T-cell (primary cell): Measurements from ENCODE around the gene MYT1. TPM values are rescaled to one million over a fixed set of nuclear protein-coding genes. Genes with fewer than 3 reads are reported as not detected.

Experiments used
- ATAC-seq, 4 experiments: fragments of 200-7000 bp in 3 of 4; fragments of 150-1000 bp in 1 of 4; cut with Tn5 transposase; replicated peaks in 1 of 4; 1 replicate in 3 of 4; 2 replicates in 1 of 4; pipeline ENCODE4 v1.10.0; 2021; ENCODE audit warnings: moderate library complexity in 3 of 4, mild to moderate bottlenecking in 2 of 4, moderate number of reproducible peaks in 1 of 4
- CTCF ChIA-PET, 2 donors: fragments of 300-600 bp; sonication (Branson Sonifier 250); formaldehyde crosslinking; loops; one replicate each; lab custom pipeline; 2022; ENCODE audit warnings: antibody characterized with exemption in 2 of 2; lab: Charles Lee
- POLR2A ChIA-PET, 2 donors: fragments of 300-600 bp; sonication (Branson Sonifier 250); formaldehyde crosslinking; loops; one replicate each; lab custom pipeline; 2022; ENCODE audit warnings: antibody characterized with exemption in 2 of 2; lab: Charles Lee
- DNase-seq, 35 experiments: peaks; one replicate each; pipeline versions ENCODE4 v3.0.0 to v3.0.0-alpha.2; 2013 to 2023
- H3K27ac ChIP-seq: one replicate; pipeline ENCODE4 v1.5.1; 2013; ENCODE audit warnings: low read length
- H3K27me3 ChIP-seq, 2 experiments: replicated peaks in 1 of 2; 1 replicate in 1 of 2; 2 replicates in 1 of 2; pipeline versions ENCODE4 v1.6.1 to v1.7.0; 2013; ENCODE audit warnings: low read length in 1 of 2, mixed read lengths in 1 of 2; ENCODE audit not compliant: control insufficient read depth in 2 of 2, insufficient read depth in 2 of 2; ENCODE audit errors: extremely low read depth in 1 of 2
- H3K36me3 ChIP-seq, 2 donors: 1 replicate in 1 of 2; 2 replicates in 1 of 2; pipeline versions ENCODE4 v1.6.1 to v1.7.0; 2013; ENCODE audit warnings: low read length in 1 of 2; ENCODE audit not compliant: control insufficient read depth in 2 of 2, insufficient read depth in 1 of 2; ENCODE audit errors: extremely low read depth in 1 of 2
- H3K4me1 ChIP-seq, 2 experiments: 1 replicate in 1 of 2; 2 replicates in 1 of 2; pipeline versions ENCODE4 v1.6.1 to v1.7.0; 2013; ENCODE audit warnings: low read length in 2 of 2, mixed read lengths in 1 of 2; ENCODE audit not compliant: insufficient read depth in 2 of 2, control insufficient read depth in 1 of 2; ENCODE audit errors: extremely low read depth in 1 of 2
- H3K4me3 ChIP-seq, 2 donors: 1 replicate in 1 of 2; 2 replicates in 1 of 2; pipeline versions ENCODE4 v1.5.1 to v1.7.0; 2013; ENCODE audit warnings: mild to moderate bottlenecking in 2 of 2, low read length in 1 of 2, moderate library complexity in 1 of 2; ENCODE audit not compliant: control insufficient read depth in 1 of 2; ENCODE audit errors: extremely low read depth in 1 of 2
- H3K9me3 ChIP-seq: 2 replicates; pipeline ENCODE4 v1.7.0; 2013
- H3K27ac Mint-ChIP-seq, 2 donors: one replicate each; pipeline ENCODE4 v1.8.0; 2020 to 2021; ENCODE audit warnings: mild to moderate bottlenecking in 2 of 2, mixed read lengths in 2 of 2
- H3K27me3 Mint-ChIP-seq, 2 donors: one replicate each; pipeline ENCODE4 v1.8.0; 2021 to 2022; ENCODE audit warnings: mixed read lengths in 2 of 2
- H3K36me3 Mint-ChIP-seq: one replicate; pipeline ENCODE4 v1.8.0; 2021; ENCODE audit warnings: mixed read lengths
- H3K4me1 Mint-ChIP-seq, 3 donors: one replicate each; pipeline ENCODE4 v1.8.0; 2020 to 2022; ENCODE audit warnings: mixed read lengths in 3 of 3, mild to moderate bottlenecking in 1 of 3
- H3K4me3 Mint-ChIP-seq, 3 donors: one replicate each; pipeline ENCODE4 v1.8.0; 2020 to 2022; ENCODE audit warnings: mild to moderate bottlenecking in 3 of 3, mixed read lengths in 3 of 3, moderate library complexity in 3 of 3
- H3K9me3 Mint-ChIP-seq, 3 donors: one replicate each; pipeline ENCODE4 v1.8.0; 2020 to 2022; ENCODE audit warnings: mixed read lengths in 3 of 3
- WGBS: methylation state at CpG from one replicate; pipeline ENCODE4 v1.1.5; 2013; ENCODE audit warnings: missing lambda C conversion rate; ENCODE audit not compliant: insufficient coverage; 5-methylcytosine and 5-hydroxymethylcytosine counted together
- total RNA-seq, 35 experiments: library from RNA in 6 of 35; stranded (reverse) in 6 of 35; fragments of 120-200 nt in 1 of 35; gene quantifications; one replicate each; pipeline versions ENCODE4 v1.2.1 to v1.2.4 and lab custom pipeline; 2013 to 2026

Gene MYT1
- total RNA-seq, 5 donors from 2014 or later (not counting 1 experiment from before 2014, with no cell fraction given), result 0.06 TPM; not detected in 4

DNA sequence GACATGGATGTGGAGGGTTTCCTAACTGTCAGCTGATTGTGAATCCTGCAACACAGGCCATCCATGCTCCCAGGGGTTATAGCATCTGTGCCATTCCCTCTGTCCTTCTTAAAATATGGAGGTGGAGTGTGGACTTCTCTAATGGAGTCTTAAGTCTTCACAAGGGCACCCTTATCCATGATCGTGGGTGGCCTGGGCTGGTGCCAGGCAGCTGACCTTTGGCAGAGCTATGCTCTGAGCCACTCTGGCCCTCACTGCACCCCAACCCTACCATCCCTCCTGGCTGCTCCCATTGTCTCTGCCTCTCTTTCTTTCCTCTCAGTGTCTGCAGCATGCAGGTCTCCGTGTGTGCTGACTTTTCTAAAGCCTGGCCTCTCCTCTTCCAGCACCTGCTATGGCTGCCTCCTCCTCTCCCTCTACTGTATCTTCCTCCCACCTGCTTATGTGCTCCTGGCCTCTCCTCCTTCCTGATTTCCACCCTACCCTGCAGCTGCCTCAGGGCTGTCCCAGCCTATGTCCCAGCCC is 80.1 kb downstream of the MYT1 start:
- Histone ChIP-seq H3K27ac (no peak overlapping the region), H3K27me3 (peaks cover 0 to 49% of the 10 kb centered on the region in 2 experiments), H3K4me1 (peaks cover 2 to 13% of the 10 kb centered on the region in 2 experiments), H3K4me3 (no peak overlapping the region), H3K9me3 (no peaks in the 10 kb centered on the region), H3K36me3 (no peaks in the 10 kb centered on the region)
- ATAC-seq, result no peak
- ChIA-PET CTCF (no interaction called here), POLR2A (no interaction called here)
- peaks cover 15 to 26% of the 10 kb centered on the region in 2 donors for H3K27me3 Mint-ChIP-seq
- peaks cover 0 to 11% (median 7%) of the 10 kb centered on the region in 3 donors for H3K4me1 Mint-ChIP-seq
- no peaks in the 10 kb centered on the region for H3K36me3 Mint-ChIP-seq
- H3K9me3 Mint-ChIP-seq, result no peaks in the 10 kb centered on the region
- H3K27ac Mint-ChIP-seq, result no peak overlapping the region
- H3K4me3 Mint-ChIP-seq, result no peak overlapping the region
- 55% methylated on average over 2 of the region's 2 CpGs for WGBS
- DNase-seq, result peak in 1 of 35 experiments; percentile 2

DNA sequence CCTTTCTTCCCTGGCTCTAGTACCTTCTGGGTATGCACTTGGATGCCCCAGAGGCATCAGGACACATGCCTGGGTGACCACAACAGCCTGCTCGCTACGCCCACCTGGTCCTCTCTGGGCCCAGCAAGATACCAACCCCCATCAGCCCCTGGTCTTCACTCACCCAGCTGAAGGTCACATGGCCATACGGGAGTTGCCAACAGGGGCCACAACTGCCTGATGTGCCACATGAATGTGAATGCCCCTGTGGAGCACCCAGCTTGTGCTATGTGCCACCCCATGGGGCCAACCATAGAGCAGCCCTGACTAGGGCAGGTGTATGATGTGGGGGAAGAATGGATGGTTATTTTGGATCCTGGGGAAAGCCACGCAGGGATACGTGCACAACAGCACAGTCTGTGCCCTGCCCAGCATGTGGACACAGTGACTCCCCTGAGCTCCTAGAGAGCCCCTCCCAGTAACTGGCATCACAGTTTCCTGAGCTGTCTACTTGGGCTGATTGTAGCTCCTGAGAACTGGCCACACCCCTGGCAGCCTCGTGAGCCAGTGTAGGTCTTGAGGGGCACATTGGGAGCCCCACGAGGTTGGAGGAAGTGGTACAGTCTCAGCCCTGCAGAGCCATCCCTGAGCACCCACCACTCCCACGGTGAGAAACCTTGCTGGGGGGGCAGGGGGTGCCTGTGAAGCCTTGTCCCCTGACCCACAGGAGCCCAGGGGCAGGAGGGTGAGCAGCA is 80.8 kb downstream of the MYT1 start:
- peaks cover 2 to 13% of the 10 kb centered on the region in 2 experiments for H3K4me1 ChIP-seq
- ChIA-PET CTCF (no interaction called here), POLR2A (interaction anchor here in 1 of 2 donors (0.6 kb wide), 1 partner anchor 11 kb away, joined by 3 read pairs; no protein-coding TSS in a partner anchor)
- Mint-ChIP-seq H3K36me3 (no peaks in the 10 kb centered on the region), H3K4me1 (peaks cover 0 to 11% (median 7%) of the 10 kb centered on the region in 3 donors), H3K4me3 (no peak overlapping the region), H3K27ac (no peak overlapping the region), H3K27me3 (peaks cover 15 to 26% of the 10 kb centered on the region in 2 donors), H3K9me3 (no peaks in the 10 kb centered on the region)
- H3K27me3 ChIP-seq, result peaks cover 0 to 46% of the 10 kb centered on the region in 2 experiments
- H3K27ac ChIP-seq, result no peak overlapping the region
- no peak overlapping the region for H3K4me3 ChIP-seq
- H3K36me3 ChIP-seq, result no peaks in the 10 kb centered on the region
- H3K9me3 ChIP-seq, result no peaks in the 10 kb centered on the region
- WGBS, result 57% methylated on average over 6 of the region's 8 CpGs
- ATAC-seq, result peak in 2 of 4 experiments; percentile 51 to 72
- peak in 2 of 35 experiments; percentile 1 to 22 for DNase-seq

DNA sequence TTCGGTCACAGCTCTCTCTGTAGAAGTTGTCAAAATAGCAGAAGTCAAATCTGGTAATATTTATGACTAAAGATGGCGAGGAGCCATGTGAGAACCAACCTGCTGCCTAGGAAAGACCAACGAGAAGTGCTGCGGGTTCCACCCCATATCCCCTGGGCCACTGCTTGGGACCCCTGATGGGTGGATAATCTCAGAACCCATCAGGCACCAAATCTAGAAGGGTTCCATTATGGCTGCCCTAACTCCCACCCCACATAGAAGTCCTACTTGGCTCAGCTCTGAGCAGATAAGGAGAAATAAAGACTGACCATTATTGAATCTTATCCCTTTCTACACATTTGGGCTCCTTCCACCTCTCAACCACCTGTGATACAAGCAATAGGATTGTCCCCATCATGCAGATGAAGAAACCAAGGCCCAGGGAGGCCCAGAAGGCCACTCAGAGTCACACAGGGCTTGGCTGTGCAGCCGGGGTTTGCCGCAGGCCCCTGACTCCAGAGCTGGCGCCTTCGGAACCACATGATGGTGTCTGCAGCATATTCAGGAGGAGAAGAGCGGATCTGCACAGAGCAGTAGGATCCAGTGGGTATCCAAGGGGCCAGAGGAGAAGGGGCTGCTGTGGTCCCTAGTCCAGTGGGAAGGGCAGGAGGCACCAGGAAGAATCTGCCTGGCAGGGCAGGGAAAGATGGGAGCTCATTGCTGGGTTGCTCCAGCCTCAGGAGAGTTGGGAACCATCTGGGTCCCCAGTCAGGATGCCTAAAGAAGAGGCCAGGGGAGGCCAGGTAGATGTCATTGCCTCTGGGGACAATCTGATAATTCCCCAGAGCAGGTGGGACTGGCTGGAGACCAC is 81.7 kb downstream of the MYT1 start:
- no peaks in the 10 kb centered on the region for H3K36me3 Mint-ChIP-seq
- H3K9me3 Mint-ChIP-seq, result no peaks in the 10 kb centered on the region
- POLR2A ChIA-PET, result no interaction called here

DNA sequence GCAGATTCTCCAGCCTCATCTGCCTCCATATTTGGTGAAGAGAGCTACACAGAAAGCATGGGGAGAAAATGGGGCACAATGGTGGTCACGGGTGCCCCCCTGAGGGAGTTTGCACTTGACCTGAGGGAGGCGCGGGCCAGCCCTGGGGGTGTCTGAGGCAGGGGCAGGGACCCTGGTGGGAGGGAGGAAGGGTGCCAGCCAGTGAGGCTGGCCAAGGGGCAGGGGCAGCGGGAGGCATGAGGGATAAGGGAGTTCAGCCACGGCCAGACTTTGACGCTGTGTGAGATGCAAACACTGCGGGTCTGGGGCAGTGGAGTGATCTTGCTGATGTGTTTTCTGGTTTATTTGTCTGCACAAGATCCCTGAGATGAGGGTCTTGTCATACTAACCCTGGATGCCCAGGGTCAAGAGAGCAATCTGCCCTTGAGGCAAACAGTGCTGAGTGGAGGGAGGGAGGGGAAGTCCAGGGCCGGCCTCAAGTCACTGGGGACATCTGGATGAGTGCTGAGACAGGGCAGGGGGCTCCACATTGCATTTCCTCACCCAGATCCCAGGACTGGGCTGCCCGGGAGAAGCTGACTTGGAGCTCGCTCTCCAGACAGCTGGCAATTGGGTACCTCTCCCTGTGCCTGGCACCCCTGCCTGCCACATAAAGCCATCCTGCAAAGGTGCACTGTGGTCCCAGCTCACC is 82.5 kb downstream of the MYT1 start:
- Histone ChIP-seq H3K36me3 (no peaks in the 10 kb centered on the region), H3K27me3 (peaks cover 0 to 46% of the 10 kb centered on the region in 2 experiments), H3K27ac (no peak overlapping the region), H3K9me3 (no peaks in the 10 kb centered on the region), H3K4me3 (no peak overlapping the region), H3K4me1 (peaks cover 2 to 13% of the 10 kb centered on the region in 2 experiments)
- H3K27ac Mint-ChIP-seq, result no peak overlapping the region
- whole genome bisulfite sequencing, result 90% methylated on average over 10 of the region's 10 CpGs
- no peaks in the 10 kb centered on the region for H3K9me3 Mint-ChIP-seq
- POLR2A ChIA-PET, result no interaction called here
- CTCF ChIA-PET, result no interaction called here
- H3K4me3 Mint-ChIP-seq, result no peak overlapping the region
- H3K27me3 Mint-ChIP-seq, result peaks cover 15 to 26% of the 10 kb centered on the region in 2 donors
- H3K36me3 Mint-ChIP-seq, result no peaks in the 10 kb centered on the region
- ATAC-seq (no peak), DNase-seq (peak in 2 of 35 experiments; percentile 2 to 13)
- peaks cover 0 to 11% (median 7%) of the 10 kb centered on the region in 3 donors for H3K4me1 Mint-ChIP-seq

More for the DNA sequence above, 81.7 kb downstream of the MYT1 start:
- no peak overlapping the region for H3K4me3 Mint-ChIP-seq
- peaks cover 15 to 26% of the 10 kb centered on the region in 2 donors for H3K27me3 Mint-ChIP-seq
- Histone ChIP-seq H3K9me3 (no peaks in the 10 kb centered on the region), H3K27ac (no peak overlapping the region), H3K4me1 (peaks cover 2 to 13% of the 10 kb centered on the region in 2 experiments), H3K36me3 (no peaks in the 10 kb centered on the region), H3K4me3 (no peak overlapping the region), H3K27me3 (peaks cover 0 to 46% of the 10 kb centered on the region in 2 experiments)
- WGBS, result 89% methylated on average over 5 of the region's 9 CpGs
- ATAC-seq, result no peak
- DNase-seq, result peak in 1 of 35 experiments; percentile 4
- peaks cover 0 to 11% (median 7%) of the 10 kb centered on the region in 3 donors for H3K4me1 Mint-ChIP-seq
- CTCF ChIA-PET, result no interaction called here
- H3K27ac Mint-ChIP-seq, result peak overlapping the region in 1 of 2 donors; percentile 7

DNA sequence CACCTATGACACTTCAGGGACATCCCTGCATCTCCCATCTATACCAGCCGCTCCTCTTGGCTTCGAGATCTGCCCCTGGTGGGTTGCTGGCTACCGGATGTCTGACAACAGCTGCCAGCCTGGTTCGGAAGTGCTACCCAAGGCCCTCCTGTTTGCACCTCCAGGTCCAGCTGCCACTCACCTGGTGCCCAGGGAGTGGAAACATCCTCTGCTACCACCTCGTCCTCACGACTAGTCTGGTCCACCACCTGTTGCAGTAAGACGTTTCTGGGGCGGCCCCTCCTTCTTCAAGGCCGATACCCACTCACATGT is 83.0 kb downstream of the MYT1 start:
- ChIA-PET POLR2A (no interaction called here), CTCF (no interaction called here)
- peaks cover 2 to 13% of the 10 kb centered on the region in 2 experiments for H3K4me1 ChIP-seq
- H3K27me3 ChIP-seq, result peaks cover 0 to 48% of the 10 kb centered on the region in 2 experiments
- H3K9me3 ChIP-seq, result no peaks in the 10 kb centered on the region
- H3K27me3 Mint-ChIP-seq, result peaks cover 15 to 28% of the 10 kb centered on the region in 2 donors
- H3K4me1 Mint-ChIP-seq, result peaks cover 0 to 11% (median 7%) of the 10 kb centered on the region in 3 donors
- 89% methylated on average over 4 of the region's 9 CpGs for WGBS
- DNase-seq (peak in 2 of 35 experiments; percentile 6 to 16), ATAC-seq (no peak)
- H3K4me3 ChIP-seq, result no peak overlapping the region
- no peaks in the 10 kb centered on the region for H3K9me3 Mint-ChIP-seq
- no peaks in the 10 kb centered on the region for H3K36me3 ChIP-seq
- H3K27ac Mint-ChIP-seq, result no peak overlapping the region
- H3K27ac ChIP-seq, result no peak overlapping the region
- no peak overlapping the region for H3K4me3 Mint-ChIP-seq
- no peaks in the 10 kb centered on the region for H3K36me3 Mint-ChIP-seq
